ENCODE data around the gene PRPF18.

Gene PRPF18

DNA sequence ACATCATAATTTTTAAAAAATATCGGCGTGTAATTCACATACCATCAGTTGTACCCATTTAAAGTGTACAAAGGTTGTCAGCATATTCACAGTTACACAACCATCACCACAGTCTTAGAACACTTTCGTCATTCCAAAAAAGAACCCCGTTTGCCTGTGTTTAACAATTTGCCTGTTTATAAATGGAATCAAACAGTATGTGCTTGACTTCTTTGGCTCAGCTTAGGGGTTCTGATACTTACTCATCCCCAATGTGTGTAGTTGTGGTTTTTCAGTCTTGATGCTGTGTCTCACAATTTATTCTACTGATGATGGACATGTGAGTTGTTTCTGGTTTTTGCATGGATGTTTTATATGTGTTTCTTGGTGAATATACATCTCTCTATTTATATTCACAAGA is 50.0 kb downstream of the PRPF18 start:
- H3K4me3 ChIP-seq (ENCODE audit: low read depth, low read length), result no peak overlapping the region
- TF ChIP-seq, protein P1, sequence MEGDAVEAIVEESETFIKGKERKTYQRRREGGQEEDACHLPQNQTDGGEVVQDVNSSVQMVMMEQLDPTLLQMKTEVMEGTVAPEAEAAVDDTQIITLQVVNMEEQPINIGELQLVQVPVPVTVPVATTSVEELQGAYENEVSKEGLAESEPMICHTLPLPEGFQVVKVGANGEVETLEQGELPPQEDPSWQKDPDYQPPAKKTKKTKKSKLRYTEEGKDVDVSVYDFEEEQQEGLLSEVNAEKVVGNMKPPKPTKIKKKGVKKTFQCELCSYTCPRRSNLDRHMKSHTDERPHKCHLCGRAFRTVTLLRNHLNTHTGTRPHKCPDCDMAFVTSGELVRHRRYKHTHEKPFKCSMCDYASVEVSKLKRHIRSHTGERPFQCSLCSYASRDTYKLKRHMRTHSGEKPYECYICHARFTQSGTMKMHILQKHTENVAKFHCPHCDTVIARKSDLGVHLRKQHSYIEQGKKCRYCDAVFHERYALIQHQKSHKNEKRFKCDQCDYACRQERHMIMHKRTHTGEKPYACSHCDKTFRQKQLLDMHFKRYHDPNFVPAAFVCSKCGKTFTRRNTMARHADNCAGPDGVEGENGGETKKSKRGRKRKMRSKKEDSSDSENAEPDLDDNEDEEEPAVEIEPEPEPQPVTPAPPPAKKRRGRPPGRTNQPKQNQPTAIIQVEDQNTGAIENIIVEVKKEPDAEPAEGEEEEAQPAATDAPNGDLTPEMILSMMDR (IDR thresholded peaks at IDR 0.05; ENCODE audit: low read depth, low read length), result no peak
- in situ Hi-C loops (cut with HindIII; ENCODE audit: low sequenced_read_pairs), result no loop called here
- DNase-seq (ENCODE audit: low read depth, low spot score), result peak; percentile 32

- TF ChIP-seq, protein P1 (IDR thresholded peaks at IDR 0.05; ENCODE audit: low read depth, low read length), result no peak
- H3K4me3 ChIP-seq (ENCODE audit: low read depth, low read length), result no peak overlapping the region
- DNase-seq (ENCODE audit: low read depth, low spot score), result peak; percentile 30
- in situ Hi-C loops (cut with HindIII; ENCODE audit: low sequenced_read_pairs), result no loop called here
Observed at GRCh38 chr10:13637303-13637856, 50.6 kb downstream of the PRPF18 start.

GRCh38 chr10:13637894-13638293 is 51.1 kb downstream of the PRPF18 start:
- in situ Hi-C loops (cut with HindIII; ENCODE audit: low sequenced_read_pairs), result no loop called here
- DNase-seq (ENCODE audit: low read depth, low spot score), result no peak
- TF ChIP-seq, protein P1 (IDR thresholded peaks at IDR 0.05; ENCODE audit: low read depth, low read length), result no peak
- no peak overlapping the region for H3K4me3 ChIP-seq (ENCODE audit: low read depth, low read length)

GRCh38 chr10:13642293-13642692 is 55.5 kb downstream of the PRPF18 start:
- TF ChIP-seq, protein P1 (IDR thresholded peaks at IDR 0.05; ENCODE audit: low read depth, low read length), result no peak
- DNase-seq (ENCODE audit: low read depth, low spot score), result no peak
- in situ Hi-C loops (cut with HindIII; ENCODE audit: low sequenced_read_pairs), result no loop called here
- H3K4me3 ChIP-seq (ENCODE audit: low read depth, low read length), result no peak overlapping the region

GRCh38 chr10:13643016-13643415 is 56.3 kb downstream of the PRPF18 start:
- H3K4me3 ChIP-seq (ENCODE audit: low read depth, low read length), result no peak overlapping the region
- TF ChIP-seq, protein P1 (IDR thresholded peaks at IDR 0.05; ENCODE audit: low read depth, low read length), result no peak
- in situ Hi-C loops (cut with HindIII; ENCODE audit: low sequenced_read_pairs), result no loop called here
- DNase-seq (ENCODE audit: low read depth, low spot score), result no peak

DNA sequence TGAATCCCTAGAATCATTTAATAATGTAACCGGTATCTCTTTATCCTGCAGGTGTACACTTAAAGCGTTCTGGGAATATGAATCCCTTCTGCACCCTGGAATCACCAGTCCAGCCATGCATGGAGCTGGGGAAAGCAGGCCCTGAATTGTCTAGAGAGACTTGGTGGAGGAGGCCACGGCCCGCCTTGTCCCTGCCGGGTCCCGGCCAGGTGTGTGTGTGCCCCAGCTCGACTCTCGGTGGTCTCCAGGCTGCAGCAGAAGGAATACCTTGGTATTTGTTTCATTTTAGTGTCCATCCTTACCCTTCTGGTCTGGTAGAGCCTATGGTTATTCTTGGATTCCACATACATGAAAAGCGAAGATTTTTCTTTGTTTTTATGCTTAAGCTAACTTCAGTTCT is 58.1 kb downstream of the PRPF18 start:
- DNase-seq (ENCODE audit: low read depth, low spot score), result no peak
- no peak overlapping the region for H3K4me3 ChIP-seq (ENCODE audit: low read depth, low read length)
- TF ChIP-seq, protein P1 (IDR thresholded peaks at IDR 0.05; ENCODE audit: low read depth, low read length), result no peak
- in situ Hi-C loops (cut with HindIII; ENCODE audit: low sequenced_read_pairs), result no loop called here

DNA sequence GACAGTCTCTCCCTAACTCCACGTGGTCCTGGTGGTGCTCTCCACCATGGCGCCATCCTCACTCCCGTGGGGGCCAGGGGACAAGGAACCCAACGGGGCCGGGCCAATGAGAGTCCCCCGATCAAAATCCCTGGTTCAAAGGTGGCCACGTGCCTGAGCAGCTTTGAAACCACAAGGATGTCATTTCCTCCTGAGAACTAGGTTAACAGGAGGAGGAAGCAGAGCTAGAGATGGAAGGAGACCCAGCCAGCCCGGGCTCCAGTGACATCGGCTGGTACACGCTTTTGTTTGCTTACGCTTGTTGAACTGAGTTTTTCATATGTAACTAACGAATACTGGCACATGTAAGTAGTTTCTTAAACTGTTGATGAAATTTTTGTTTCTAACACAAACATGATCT is 61.7 kb downstream of the PRPF18 start:
- in situ Hi-C loops (cut with HindIII; ENCODE audit: low sequenced_read_pairs), result no loop called here
- H3K4me3 ChIP-seq (ENCODE audit: low read depth, low read length), result no peak overlapping the region
- no peak for DNase-seq (ENCODE audit: low read depth, low spot score)
- TF ChIP-seq, protein P1 (IDR thresholded peaks at IDR 0.05; ENCODE audit: low read depth, low read length), result no peak
